PFSK-1 (cell line): ENCODE measurements around the gene MEGF6.

ENCODE experiments used
- FOXP2 ChIP-seq: optimal IDR thresholded peaks from 2 replicates; pipeline ENCODE3; 2011; ENCODE audit warnings: borderline replicate concordance, control low read depth, inconsistent platforms; ENCODE audit not compliant: insufficient read depth; ENCODE audit errors: extremely low read length, extremely low read depth
- POLR2AphosphoS5 ChIP-seq: IDR thresholded peaks from 2 replicates; pipeline ENCODE4 v1.6.1; 2012; ENCODE audit warnings: low read depth, mild to moderate bottlenecking, control low read depth, low read length, moderate library complexity
- SIN3A ChIP-seq: IDR thresholded peaks from 2 replicates; pipeline ENCODE4 v1.6.1; 2012; ENCODE audit warnings: mild to moderate bottlenecking, low read length, moderate library complexity, borderline replicate concordance; ENCODE audit not compliant: insufficient read depth
- TAF1 ChIP-seq: IDR thresholded peaks from 2 replicates; pipeline ENCODE4 v1.6.1; 2012; ENCODE audit warnings: low read length, control low read depth, borderline replicate concordance; ENCODE audit not compliant: insufficient read depth
- TF ChIP-seq, protein P1 (sequence below), 2 experiments: IDR thresholded peaks; 2 replicates each; pipeline versions ENCODE4 v1.6.1 to v1.8.0; 2011 to 2012; ENCODE audit warnings: low read depth in 2 of 2, low read length in 2 of 2, control low read depth in 1 of 2, inconsistent platforms in 1 of 2, mild to moderate bottlenecking in 1 of 2, moderate library complexity in 1 of 2; ENCODE audit not compliant: insufficient read depth in 1 of 2

DNA sequence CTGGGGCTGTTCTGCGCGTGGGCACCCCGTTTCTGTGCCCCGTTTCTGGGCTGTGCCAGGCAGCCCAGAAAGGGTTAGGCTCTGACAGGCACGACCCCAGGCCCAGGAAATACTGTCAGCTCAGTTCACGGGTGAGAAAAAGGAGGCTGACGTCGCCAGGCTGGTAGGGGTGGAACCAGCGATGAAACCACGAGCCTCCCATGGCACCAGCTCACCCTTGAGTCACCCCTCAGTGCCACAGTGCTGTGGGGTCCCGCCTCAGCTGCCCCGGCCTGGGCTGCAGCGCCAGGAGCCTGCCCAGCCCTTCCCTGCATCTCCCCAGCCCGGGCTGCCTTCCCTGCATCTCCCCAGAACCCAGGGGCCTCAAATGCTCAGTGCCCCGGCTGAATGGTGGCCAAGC is 11.5 kb downstream of the MEGF6 start:
- TF ChIP-seq TAF1 = no peak
- TF ChIP-seq, protein P1, sequence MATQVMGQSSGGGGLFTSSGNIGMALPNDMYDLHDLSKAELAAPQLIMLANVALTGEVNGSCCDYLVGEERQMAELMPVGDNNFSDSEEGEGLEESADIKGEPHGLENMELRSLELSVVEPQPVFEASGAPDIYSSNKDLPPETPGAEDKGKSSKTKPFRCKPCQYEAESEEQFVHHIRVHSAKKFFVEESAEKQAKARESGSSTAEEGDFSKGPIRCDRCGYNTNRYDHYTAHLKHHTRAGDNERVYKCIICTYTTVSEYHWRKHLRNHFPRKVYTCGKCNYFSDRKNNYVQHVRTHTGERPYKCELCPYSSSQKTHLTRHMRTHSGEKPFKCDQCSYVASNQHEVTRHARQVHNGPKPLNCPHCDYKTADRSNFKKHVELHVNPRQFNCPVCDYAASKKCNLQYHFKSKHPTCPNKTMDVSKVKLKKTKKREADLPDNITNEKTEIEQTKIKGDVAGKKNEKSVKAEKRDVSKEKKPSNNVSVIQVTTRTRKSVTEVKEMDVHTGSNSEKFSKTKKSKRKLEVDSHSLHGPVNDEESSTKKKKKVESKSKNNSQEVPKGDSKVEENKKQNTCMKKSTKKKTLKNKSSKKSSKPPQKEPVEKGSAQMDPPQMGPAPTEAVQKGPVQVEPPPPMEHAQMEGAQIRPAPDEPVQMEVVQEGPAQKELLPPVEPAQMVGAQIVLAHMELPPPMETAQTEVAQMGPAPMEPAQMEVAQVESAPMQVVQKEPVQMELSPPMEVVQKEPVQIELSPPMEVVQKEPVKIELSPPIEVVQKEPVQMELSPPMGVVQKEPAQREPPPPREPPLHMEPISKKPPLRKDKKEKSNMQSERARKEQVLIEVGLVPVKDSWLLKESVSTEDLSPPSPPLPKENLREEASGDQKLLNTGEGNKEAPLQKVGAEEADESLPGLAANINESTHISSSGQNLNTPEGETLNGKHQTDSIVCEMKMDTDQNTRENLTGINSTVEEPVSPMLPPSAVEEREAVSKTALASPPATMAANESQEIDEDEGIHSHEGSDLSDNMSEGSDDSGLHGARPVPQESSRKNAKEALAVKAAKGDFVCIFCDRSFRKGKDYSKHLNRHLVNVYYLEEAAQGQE (IDR thresholded peaks at IDR 0.05; ENCODE audit: insufficient read depth in 1 of 2, low read depth in 2 of 2, low read length in 2 of 2) = no peak
- TF ChIP-seq POLR2AphosphoS5 = no peak
- no peak for TF ChIP-seq SIN3A
- TF ChIP-seq FOXP2 = no peak
